ENCODE results near the gene ELFN2.

ELFN2 gene

GRCh38 chr22:37413546-37413945 lies 13.7 kb downstream of the ELFN2 start:
- H3K4me3 ChIP-seq (ENCODE audit: control insufficient read depth, low read depth, low read length) = no peak overlapping the region
- TF ChIP-seq, protein P1, sequence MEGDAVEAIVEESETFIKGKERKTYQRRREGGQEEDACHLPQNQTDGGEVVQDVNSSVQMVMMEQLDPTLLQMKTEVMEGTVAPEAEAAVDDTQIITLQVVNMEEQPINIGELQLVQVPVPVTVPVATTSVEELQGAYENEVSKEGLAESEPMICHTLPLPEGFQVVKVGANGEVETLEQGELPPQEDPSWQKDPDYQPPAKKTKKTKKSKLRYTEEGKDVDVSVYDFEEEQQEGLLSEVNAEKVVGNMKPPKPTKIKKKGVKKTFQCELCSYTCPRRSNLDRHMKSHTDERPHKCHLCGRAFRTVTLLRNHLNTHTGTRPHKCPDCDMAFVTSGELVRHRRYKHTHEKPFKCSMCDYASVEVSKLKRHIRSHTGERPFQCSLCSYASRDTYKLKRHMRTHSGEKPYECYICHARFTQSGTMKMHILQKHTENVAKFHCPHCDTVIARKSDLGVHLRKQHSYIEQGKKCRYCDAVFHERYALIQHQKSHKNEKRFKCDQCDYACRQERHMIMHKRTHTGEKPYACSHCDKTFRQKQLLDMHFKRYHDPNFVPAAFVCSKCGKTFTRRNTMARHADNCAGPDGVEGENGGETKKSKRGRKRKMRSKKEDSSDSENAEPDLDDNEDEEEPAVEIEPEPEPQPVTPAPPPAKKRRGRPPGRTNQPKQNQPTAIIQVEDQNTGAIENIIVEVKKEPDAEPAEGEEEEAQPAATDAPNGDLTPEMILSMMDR (IDR thresholded peaks at IDR 0.05; ENCODE audit: control insufficient read depth, insufficient read depth, low read depth, low read length, missing control alignments) = no peak

GRCh38 chr22:37412495-37413250 lies 14.6 kb downstream of the ELFN2 start:
- TF ChIP-seq, protein P1 (IDR thresholded peaks at IDR 0.05; ENCODE audit: control insufficient read depth, insufficient read depth, low read depth, low read length, missing control alignments) = no peak
- H3K4me3 ChIP-seq (ENCODE audit: control insufficient read depth, low read depth, low read length) = no peak overlapping the region

More at GRCh38 chr22:37413546-37413945, 13.7 kb downstream of the ELFN2 start:
- DNase-seq (ENCODE audit: low read depth) = no peak

DNA sequence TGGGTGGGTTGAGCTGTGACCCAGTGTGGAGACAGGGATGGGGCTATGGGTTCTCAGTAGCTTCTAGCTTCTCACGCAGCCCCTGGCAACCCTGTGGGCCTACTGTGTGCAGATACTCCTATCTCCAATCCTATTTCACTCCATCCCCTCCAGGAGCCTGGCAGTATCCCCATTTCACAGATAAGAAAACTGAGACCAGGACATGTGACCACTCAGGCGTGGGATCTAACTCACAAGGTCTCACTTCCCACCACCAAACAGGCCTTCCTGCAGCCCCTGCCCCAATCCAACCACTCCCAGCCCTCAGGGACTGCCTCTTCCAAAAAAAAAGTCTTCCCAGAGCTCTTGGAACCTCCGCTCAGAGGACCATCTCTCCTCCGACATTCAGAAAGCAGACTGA lies 15.6 kb downstream of the ELFN2 start:
- TF ChIP-seq, protein P1 (IDR thresholded peaks at IDR 0.05; ENCODE audit: control insufficient read depth, insufficient read depth, low read depth, low read length, missing control alignments) = no peak
- no peak overlapping the region for H3K4me3 ChIP-seq (ENCODE audit: control insufficient read depth, low read depth, low read length)
- DNase-seq (ENCODE audit: low read depth) = no peak

More at GRCh38 chr22:37412495-37413250, 14.6 kb downstream of the ELFN2 start:
- DNase-seq (ENCODE audit: low read depth) = no peak

GRCh38 chr22:37410174-37411055 lies 16.9 kb downstream of the ELFN2 start:
- TF ChIP-seq, protein P1 (IDR thresholded peaks at IDR 0.05; ENCODE audit: control insufficient read depth, insufficient read depth, low read depth, low read length, missing control alignments) = no peak
- DNase-seq (ENCODE audit: low read depth) = no peak
- H3K4me3 ChIP-seq (ENCODE audit: control insufficient read depth, low read depth, low read length) = no peak overlapping the region

GRCh38 chr22:37409459-37410050 lies 17.7 kb downstream of the ELFN2 start:
- DNase-seq (ENCODE audit: low read depth) = no peak
- H3K4me3 ChIP-seq (ENCODE audit: control insufficient read depth, low read depth, low read length) = no peak overlapping the region
- TF ChIP-seq, protein P1 (IDR thresholded peaks at IDR 0.05; ENCODE audit: control insufficient read depth, insufficient read depth, low read depth, low read length, missing control alignments) = no peak

GRCh38 chr22:37409031-37409430 lies 18.2 kb downstream of the ELFN2 start:
- TF ChIP-seq, protein P1 (IDR thresholded peaks at IDR 0.05; ENCODE audit: control insufficient read depth, insufficient read depth, low read depth, low read length, missing control alignments) = no peak
- no peak for DNase-seq (ENCODE audit: low read depth)
- no peak overlapping the region for H3K4me3 ChIP-seq (ENCODE audit: control insufficient read depth, low read depth, low read length)
